Measurements from ENCODE around the gene TOM1.
"Not testable (repeated sequence)": the region's sequence is repeated elsewhere in the genome, so short reads cannot be mapped to it uniquely, and the experiment has no call there.

The TOM1 gene

GRCh38 chr22:35348026-35348590 is 48.4 kb downstream of the TOM1 start:
- no peak for DNase-seq

- no peak for DNase-seq
These were observed 49.0 kb downstream of the TOM1 start for GRCh38 chr22:35348703-35349102.

GRCh38 chr22:35349368-35349703 is 49.6 kb downstream of the TOM1 start:
- DNase-seq, result no peak

GRCh38 chr22:35349704-35350538 is 50.2 kb downstream of the TOM1 start:
- DNase-seq, result no peak

- peak; percentile 73 for DNase-seq
These were observed 51.1 kb downstream of the TOM1 start for GRCh38 chr22:35350539-35351503.

GRCh38 chr22:35352214-35353111 is 52.8 kb downstream of the TOM1 start:
- no peak for DNase-seq

GRCh38 chr22:35353318-35353717 is 53.6 kb downstream of the TOM1 start:
- no peak for DNase-seq

- no peak for DNase-seq
These were observed 54.4 kb downstream of the TOM1 start for GRCh38 chr22:35354068-35354467.

- no peak for DNase-seq
These were observed 58.4 kb downstream of the TOM1 start for GRCh38 chr22:35357883-35358621.

- DNase-seq, result no peak
These were observed 59.8 kb downstream of the TOM1 start for GRCh38 chr22:35359380-35360065.

- DNase-seq, result no peak
These were observed 61.4 kb downstream of the TOM1 start for GRCh38 chr22:35361001-35361558.

GRCh38 chr22:35363566-35364086 is 63.9 kb downstream of the TOM1 start:
- DNase-seq, result no peak

GRCh38 chr22:35364230-35364629 is 64.5 kb downstream of the TOM1 start:
- DNase-seq, result not testable (repeated sequence)

GRCh38 chr22:35367331-35367886 is 67.7 kb downstream of the TOM1 start:
- DNase-seq, result no peak

- DNase-seq, result no peak
These were observed 68.7 kb downstream of the TOM1 start for GRCh38 chr22:35368386-35368785.

- no peak for DNase-seq
These were observed 70.3 kb downstream of the TOM1 start for GRCh38 chr22:35369996-35370395.

GRCh38 chr22:35373781-35374180 is 74.1 kb downstream of the TOM1 start:
- no peak for DNase-seq

GRCh38 chr22:35375031-35375430 is 75.3 kb downstream of the TOM1 start:
- DNase-seq, result no peak

GRCh38 chr22:35375526-35375925 is 75.8 kb downstream of the TOM1 start:
- DNase-seq, result no peak
